GM19025 (cell line): Measurements from ENCODE around the gene ZFYVE28.
"Not testable (repeated sequence)": the region's sequence is repeated elsewhere in the genome, so short reads cannot be mapped to it uniquely, and the experiment has no call there.

Experiments
- ATAC-seq: cut with Tn5 transposase; IDR thresholded peaks from one replicate; pipeline ENCODE4 v1.9.1; 2021; ENCODE audit warnings: mild to moderate bottlenecking, low read depth, moderate library complexity; ENCODE audit not compliant: unreplicated experiment

ZFYVE28 gene

GRCh38 chr4:2276581-2277325, 141.7 kb downstream of the ZFYVE28 start:
- ATAC-seq = no peak

GRCh38 chr4:2275546-2276251, 142.7 kb downstream of the ZFYVE28 start:
- ATAC-seq = no peak

- not testable (repeated sequence) for ATAC-seq
Observed at GRCh38 chr4:2275044-2275397, 143.4 kb downstream of the ZFYVE28 start.

- ATAC-seq = no peak
Observed at GRCh38 chr4:2274320-2275043, 144.0 kb downstream of the ZFYVE28 start.

- ATAC-seq = no peak
Observed at GRCh38 chr4:2273657-2274319, 144.7 kb downstream of the ZFYVE28 start.

- ATAC-seq = no peak
Observed at GRCh38 chr4:2273221-2273620, 145.2 kb downstream of the ZFYVE28 start.

- no peak for ATAC-seq
Observed at GRCh38 chr4:2272828-2273120, 145.7 kb downstream of the ZFYVE28 start.

GRCh38 chr4:2272026-2272827, 146.2 kb downstream of the ZFYVE28 start:
- no peak for ATAC-seq

GRCh38 chr4:2271279-2272025, 147.0 kb downstream of the ZFYVE28 start:
- ATAC-seq = no peak

- no peak for ATAC-seq
Observed at GRCh38 chr4:2270341-2271165, 147.9 kb downstream of the ZFYVE28 start.

GRCh38 chr4:2269618-2270163, 148.8 kb downstream of the ZFYVE28 start:
- ATAC-seq = no peak

GRCh38 chr4:2269206-2269531, 149.3 kb downstream of the ZFYVE28 start:
- ATAC-seq = no peak

- no peak for ATAC-seq
Observed at GRCh38 chr4:2268357-2269205, 149.9 kb downstream of the ZFYVE28 start.

GRCh38 chr4:2267841-2268240, 150.6 kb downstream of the ZFYVE28 start:
- ATAC-seq = no peak

GRCh38 chr4:2267320-2267811, 151.1 kb downstream of the ZFYVE28 start:
- no peak for ATAC-seq

GRCh38 chr4:2266821-2267220, 151.6 kb downstream of the ZFYVE28 start:
- ATAC-seq = no peak

- no peak for ATAC-seq
Observed at GRCh38 chr4:2266181-2266580, 152.3 kb downstream of the ZFYVE28 start.
